H9 (cell line): ENCODE measurements around the gene CNTN3. TPM values are rescaled to one million over a fixed set of nuclear protein-coding genes. Genes with fewer than 3 reads are reported as not detected.

Experiments used
- DNase-seq: peaks from one replicate; pipeline ENCODE4 v3.0.0-alpha.2; 2017
- H2AFZ ChIP-seq: one replicate; pipeline ENCODE4 v1.6.1; 2013; ENCODE audit warnings: mild to moderate bottlenecking, low read length, control low read depth, moderate library complexity
- H2AK5ac ChIP-seq: 2 replicates; pipeline ENCODE4 v1.6.1; 2013; ENCODE audit warnings: low read length, control low read depth, mixed read lengths; ENCODE audit not compliant: insufficient read length
- H2BK120ac ChIP-seq: one replicate; pipeline ENCODE4 v1.6.1; 2013; ENCODE audit warnings: low read depth, mild to moderate bottlenecking, low read length, control low read depth, inconsistent platforms; ENCODE audit not compliant: poor library complexity, severe bottlenecking
- H2BK12ac ChIP-seq: 2 replicates; pipeline ENCODE4 v1.6.1; 2013; ENCODE audit warnings: low read length, control low read depth, mixed read lengths, low read depth; ENCODE audit not compliant: insufficient read length
- H2BK15ac ChIP-seq: 2 replicates; pipeline ENCODE4 v1.6.1; 2013; ENCODE audit warnings: low read depth, low read length, control low read depth
- H2BK20ac ChIP-seq: one replicate; pipeline ENCODE4 v1.6.1; 2013; ENCODE audit warnings: low read depth, mild to moderate bottlenecking, low read length, control low read depth, inconsistent platforms; ENCODE audit not compliant: poor library complexity, severe bottlenecking
- H2BK5ac ChIP-seq: 2 replicates; pipeline ENCODE4 v1.6.1; 2013; ENCODE audit warnings: low read length, control low read depth, mixed read lengths; ENCODE audit not compliant: insufficient read length
- H3K14ac ChIP-seq: 2 replicates; pipeline ENCODE4 v1.6.1; 2013; ENCODE audit warnings: low read length, control low read depth; ENCODE audit not compliant: insufficient read depth
- H3K18ac ChIP-seq: 2 replicates; pipeline ENCODE4 v1.6.1; 2013; ENCODE audit warnings: low read depth, mild to moderate bottlenecking, mixed read lengths, low read length, control low read depth; ENCODE audit not compliant: insufficient read length
- H3K23ac ChIP-seq: 2 replicates; pipeline ENCODE4 v1.6.1; 2013; ENCODE audit warnings: low read length, control low read depth, mixed read lengths, low read depth; ENCODE audit not compliant: insufficient read length
- H3K23me2 ChIP-seq: 2 replicates; pipeline ENCODE4 v1.6.1; 2013; ENCODE audit warnings: low read depth, mild to moderate bottlenecking, mixed read lengths, low read length, control low read depth; ENCODE audit not compliant: insufficient read length, poor library complexity, severe bottlenecking
- H3K27ac ChIP-seq: 2 replicates; pipeline ENCODE4 v1.5.1; 2013; ENCODE audit warnings: low read length, control low read depth, mixed read lengths, low read depth; ENCODE audit not compliant: insufficient read length
- H3K27me3 ChIP-seq: 2 replicates; pipeline ENCODE4 v1.6.1; 2013; ENCODE audit warnings: low read length, control low read depth, inconsistent platforms; ENCODE audit not compliant: insufficient read depth
- H3K4ac ChIP-seq: 2 replicates; pipeline ENCODE4 v1.6.1; 2013; ENCODE audit warnings: low read depth, mild to moderate bottlenecking, control low read depth, inconsistent platforms, low read length, moderate library complexity
- H3K4me1 ChIP-seq: 2 replicates; pipeline ENCODE4 v1.6.1; 2013; ENCODE audit warnings: low read length, control low read depth, inconsistent platforms; ENCODE audit not compliant: insufficient read depth
- H3K4me2 ChIP-seq: 2 replicates; pipeline ENCODE4 v1.6.1; 2013; ENCODE audit warnings: low read length, control low read depth, mixed read lengths; ENCODE audit not compliant: insufficient read length, insufficient read depth
- H3K56ac ChIP-seq: 2 replicates; pipeline ENCODE4 v1.6.1; 2013; ENCODE audit warnings: low read depth, mild to moderate bottlenecking, mixed read lengths, low read length, control low read depth; ENCODE audit not compliant: insufficient read length
- H3K79me1 ChIP-seq: 2 replicates; pipeline ENCODE4 v1.6.1; 2013; ENCODE audit warnings: low read depth, mild to moderate bottlenecking, moderate library complexity, low read length, control low read depth, inconsistent platforms; ENCODE audit not compliant: insufficient read depth, poor library complexity, severe bottlenecking
- H3K79me2 ChIP-seq: 2 replicates; pipeline ENCODE4 v1.6.1; 2013; ENCODE audit warnings: low read length, control low read depth, inconsistent platforms; ENCODE audit not compliant: insufficient read depth
- H3K9ac ChIP-seq: 2 replicates; pipeline ENCODE4 v1.6.1; 2013; ENCODE audit warnings: low read length, control low read depth, mixed read lengths; ENCODE audit not compliant: insufficient read length; ENCODE audit errors: extremely low read depth
- H3K9me3 ChIP-seq: one replicate; pipeline ENCODE4 v1.6.1; 2013; ENCODE audit warnings: low read depth, low read length, inconsistent platforms; ENCODE audit not compliant: control insufficient read depth
- H3T11ph ChIP-seq: one replicate; pipeline ENCODE4 v1.6.1; 2013; ENCODE audit warnings: mild to moderate bottlenecking, low read length, control low read depth, inconsistent platforms
- H4K20me1 ChIP-seq: one replicate; pipeline ENCODE4 v1.6.1; 2013; ENCODE audit not compliant: control insufficient read depth, insufficient read length, insufficient read depth
- H4K5ac ChIP-seq: 2 replicates; pipeline ENCODE4 v1.6.1; 2013; ENCODE audit warnings: low read depth, mild to moderate bottlenecking, mixed read lengths, low read length, control low read depth; ENCODE audit not compliant: insufficient read length
- H4K8ac ChIP-seq: replicated peaks from 2 replicates; pipeline ENCODE4 v1.6.1; 2013; ENCODE audit warnings: low read length, control low read depth, mixed read lengths, low read depth; ENCODE audit not compliant: insufficient read length
- H4K91ac ChIP-seq: 2 replicates; pipeline ENCODE4 v1.6.1; 2013; ENCODE audit warnings: low read depth, mild to moderate bottlenecking, moderate library complexity, mixed read lengths, low read length, control low read depth; ENCODE audit not compliant: insufficient read length
- H3K27ac Mint-ChIP-seq, 3 experiments: 2 replicates in 2 of 3; 3 replicates in 1 of 3; pipeline ENCODE4 v1.8.0; 2020 to 2021; ENCODE audit warnings: mixed read lengths in 3 of 3, mild to moderate bottlenecking in 1 of 3, moderate library complexity in 1 of 3
- H3K27me3 Mint-ChIP-seq: 2 replicates; pipeline ENCODE4 v1.8.0; 2021; ENCODE audit warnings: low read depth, mild to moderate bottlenecking, moderate library complexity, mixed read lengths
- H3K36me3 Mint-ChIP-seq, 3 experiments: 2 replicates in 2 of 3; 3 replicates in 1 of 3; pipeline ENCODE4 v1.8.0; 2020 to 2021; ENCODE audit warnings: low read depth in 3 of 3, mixed read lengths in 3 of 3; ENCODE audit not compliant: insufficient read depth in 1 of 3
- H3K4me1 Mint-ChIP-seq, 2 experiments: 2 replicates each; pipeline ENCODE4 v1.8.0; 2020; ENCODE audit warnings: mixed read lengths in 2 of 2
- H3K4me3 Mint-ChIP-seq, 2 experiments: 2 replicates in 1 of 2; 3 replicates in 1 of 2; pipeline ENCODE4 v1.8.0; 2020 to 2021; ENCODE audit warnings: mild to moderate bottlenecking in 2 of 2, mixed read lengths in 2 of 2, moderate library complexity in 1 of 2
- H3K9me3 Mint-ChIP-seq, 2 experiments: 2 replicates in 1 of 2; 3 replicates in 1 of 2; pipeline ENCODE4 v1.8.0; 2020; ENCODE audit warnings: mild to moderate bottlenecking in 2 of 2, mixed read lengths in 2 of 2, moderate library complexity in 1 of 2
- total RNA-seq: library from RNA; stranded (reverse); gene quantifications from 2 replicates; pipeline ENCODE4 v1.2.1, GENCODE V29; 2021
- TF ChIP-seq, protein P1 (sequence below): fragments of 200-600 bp; sonication (generic); conservative IDR thresholded peaks from 3 replicates; pipeline ENCODE4 v1.8.0; 2021; ENCODE audit warnings: antibody characterized with exemption, mild to moderate bottlenecking

Gene CNTN3
- total RNA-seq, 1 experiment from 2014 or later: not detected

DNA sequence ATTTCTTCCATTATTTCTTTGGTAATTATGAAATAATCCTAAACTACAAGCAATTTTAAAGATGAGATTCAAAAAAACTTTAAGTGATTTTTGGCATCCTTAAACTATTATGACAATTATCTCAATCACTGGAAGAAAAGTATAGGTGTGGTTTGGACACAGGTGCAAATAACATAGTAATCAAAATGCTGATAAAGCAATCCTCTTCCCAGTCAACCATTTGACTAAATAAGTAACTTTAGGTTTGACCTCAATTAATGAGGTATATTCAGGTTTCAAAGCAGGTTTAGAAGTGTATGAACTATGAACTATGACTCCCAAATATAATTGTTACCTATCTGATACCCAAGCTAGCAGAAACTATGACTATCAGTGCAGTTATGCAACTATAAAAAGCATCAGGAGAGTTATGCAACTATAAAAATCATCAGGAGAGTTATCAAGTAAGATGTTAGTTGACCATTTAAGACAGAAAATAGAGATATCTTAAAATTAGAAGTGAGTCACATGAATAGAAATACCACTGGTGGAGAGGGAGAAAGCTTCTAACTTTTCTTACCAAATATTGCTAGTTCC is 8.9 kb upstream of the CNTN3 start:
- Histone ChIP-seq H4K8ac (no peak overlapping the region), H2BK20ac (no peak overlapping the region), H2AFZ (no peak overlapping the region), H3K56ac (no peak overlapping the region), H2BK5ac (no peak overlapping the region), H2AK5ac (no peak overlapping the region), H3K4me1 (no peaks in the 10 kb centered on the region), H3K4me2 (no peak overlapping the region), H3K79me2 (no peaks in the 10 kb centered on the region), H3T11ph (no peak overlapping the region), H2BK15ac (no peak overlapping the region), H2BK12ac (no peak overlapping the region), H3K23ac (no peak overlapping the region), H3K27me3 (no peaks in the 10 kb centered on the region), H4K20me1 (no peaks in the 10 kb centered on the region), H4K91ac (no peak overlapping the region), H3K4ac (no peak overlapping the region), H3K14ac (no peak overlapping the region), H4K5ac (no peak overlapping the region), H3K18ac (no peak overlapping the region), H3K23me2 (no peaks in the 10 kb centered on the region), H3K9ac (no peak overlapping the region), H3K79me1 (no peaks in the 10 kb centered on the region), H2BK120ac (no peak overlapping the region), H3K27ac (no peak overlapping the region), H3K9me3 (no peaks in the 10 kb centered on the region)
- DNase-seq: no peak
- H3K27ac Mint-ChIP-seq: no peak overlapping the region
- no peak overlapping the region for H3K4me3 Mint-ChIP-seq
- no peaks in the 10 kb centered on the region for H3K9me3 Mint-ChIP-seq
- TF ChIP-seq, protein P1, sequence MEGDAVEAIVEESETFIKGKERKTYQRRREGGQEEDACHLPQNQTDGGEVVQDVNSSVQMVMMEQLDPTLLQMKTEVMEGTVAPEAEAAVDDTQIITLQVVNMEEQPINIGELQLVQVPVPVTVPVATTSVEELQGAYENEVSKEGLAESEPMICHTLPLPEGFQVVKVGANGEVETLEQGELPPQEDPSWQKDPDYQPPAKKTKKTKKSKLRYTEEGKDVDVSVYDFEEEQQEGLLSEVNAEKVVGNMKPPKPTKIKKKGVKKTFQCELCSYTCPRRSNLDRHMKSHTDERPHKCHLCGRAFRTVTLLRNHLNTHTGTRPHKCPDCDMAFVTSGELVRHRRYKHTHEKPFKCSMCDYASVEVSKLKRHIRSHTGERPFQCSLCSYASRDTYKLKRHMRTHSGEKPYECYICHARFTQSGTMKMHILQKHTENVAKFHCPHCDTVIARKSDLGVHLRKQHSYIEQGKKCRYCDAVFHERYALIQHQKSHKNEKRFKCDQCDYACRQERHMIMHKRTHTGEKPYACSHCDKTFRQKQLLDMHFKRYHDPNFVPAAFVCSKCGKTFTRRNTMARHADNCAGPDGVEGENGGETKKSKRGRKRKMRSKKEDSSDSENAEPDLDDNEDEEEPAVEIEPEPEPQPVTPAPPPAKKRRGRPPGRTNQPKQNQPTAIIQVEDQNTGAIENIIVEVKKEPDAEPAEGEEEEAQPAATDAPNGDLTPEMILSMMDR: no peak
- H3K27me3 Mint-ChIP-seq: peaks cover 2% of the 10 kb centered on the region; the same call in 1 of the 2 replicates
- peaks cover 2% of the 10 kb centered on the region in 2 experiments; a peak in 3 of 4 replicates for H3K4me1 Mint-ChIP-seq
- no peaks in the 10 kb centered on the region for H3K36me3 Mint-ChIP-seq
